Endothelial cell of umbilical vein (primary cell): ENCODE data around the gene TMF1. TPM values are rescaled to one million over a fixed set of nuclear protein-coding genes. Genes with fewer than 3 reads are reported as not detected.

Experiments used
- BruUV-seq: library from RNA; stranded (reverse); fragments of 400-500 nt; replicated peaks from 2 replicates; lab custom pipeline; 2021; lab: Mats Ljungman, UMichigan
- CTCF ChIA-PET: fragments of 300-600, 350-600 bp; sonication (Branson Sonifier 250); formaldehyde crosslinking; loops from one replicate; lab custom pipeline; 2021; ENCODE audit warnings: antibody characterized with exemption, inconsistent platforms; lab: Charles Lee
- POLR2A ChIA-PET: fragments of 300-600, 350-600 bp; sonication (Branson Sonifier 250); formaldehyde crosslinking; loops from one replicate; lab custom pipeline; 2021; ENCODE audit warnings: antibody characterized with exemption, inconsistent platforms; lab: Charles Lee
- DNase-seq: peaks from one replicate; pipeline ENCODE4 v3.0.0-alpha.2; 2011; ENCODE audit warnings: low read depth, low spot score
- FAIRE-seq: peaks from 2 replicates; lab custom pipeline; 2011; peaks lifted over from hg19 to GRCh38; lab: Jason Lieb, UNC
- H2AFZ ChIP-seq: 2 replicates; pipeline ENCODE4 v1.6.0; 2012; ENCODE audit warnings: low read depth, low read length, control low read depth, inconsistent platforms
- H3K27ac ChIP-seq: 2 replicates; pipeline ENCODE4 v1.5.1; 2011; ENCODE audit warnings: low read depth, mild to moderate bottlenecking, control low read depth, low read length, moderate library complexity; ENCODE audit not compliant: insufficient read depth
- H3K27me3 ChIP-seq, 2 experiments: 2 replicates each; pipeline versions ENCODE4 v1.6.0 to v1.6.1; 2011; ENCODE audit warnings: low read length in 2 of 2, mixed read lengths in 1 of 2; ENCODE audit not compliant: control insufficient read depth in 2 of 2, insufficient read depth in 2 of 2
- H3K36me3 ChIP-seq, 2 experiments: 2 replicates in 1 of 2; 3 replicates in 1 of 2; pipeline ENCODE4 v1.5.1; 2011; ENCODE audit warnings: low read length in 2 of 2, mild to moderate bottlenecking in 1 of 2, moderate library complexity in 1 of 2; ENCODE audit not compliant: control insufficient read depth in 2 of 2, insufficient read depth in 2 of 2; ENCODE audit errors: extremely low read depth in 1 of 2
- H3K4me1 ChIP-seq: 3 replicates; pipeline ENCODE4 v1.5.1; 2011; ENCODE audit warnings: mild to moderate bottlenecking, low read length; ENCODE audit not compliant: control insufficient read depth, insufficient read depth; ENCODE audit errors: extremely low read depth
- H3K4me2 ChIP-seq: 2 replicates; pipeline ENCODE4 v1.6.1; 2011; ENCODE audit warnings: low read length, control low read depth, mixed read lengths; ENCODE audit not compliant: insufficient read depth
- H3K4me3 ChIP-seq, 3 experiments: fragments of 200-600 bp in 1 of 3; sonication (generic), shearing (Covaris generic) in 1 of 3; replicated peaks in 1 of 3; 2 replicates each; pipeline ENCODE4 v1.5.1; 2011 to 2016; ENCODE audit warnings: control low read depth in 3 of 3, low read length in 3 of 3, mild to moderate bottlenecking in 2 of 3, inconsistent platforms in 1 of 3, low read depth in 1 of 3, moderate library complexity in 1 of 3; ENCODE audit not compliant: insufficient read depth in 1 of 3
- H3K79me2 ChIP-seq: 2 replicates; pipeline ENCODE4 v1.6.0; 2012; ENCODE audit warnings: low read length, inconsistent platforms; ENCODE audit not compliant: control insufficient read depth, insufficient read depth
- H3K9ac ChIP-seq: replicated peaks from 2 replicates; pipeline ENCODE3; 2011; ENCODE audit warnings: low read length, control low read depth; ENCODE audit not compliant: insufficient read depth; ENCODE audit errors: extremely low read depth
- H3K9me1 ChIP-seq: replicated peaks from 3 replicates; pipeline ENCODE4 v1.6.0; 2011; ENCODE audit warnings: mild to moderate bottlenecking, low read length; ENCODE audit not compliant: control insufficient read depth, insufficient read depth; ENCODE audit errors: extremely low read depth
- H3K9me3 ChIP-seq: replicated peaks from 2 replicates; pipeline ENCODE4 v1.5.1; 2012; ENCODE audit warnings: low read length, inconsistent platforms; ENCODE audit not compliant: control insufficient read depth, insufficient read depth
- H4K20me1 ChIP-seq: replicated peaks from 2 replicates; pipeline ENCODE3; 2011; ENCODE audit warnings: mild to moderate bottlenecking, low read length; ENCODE audit not compliant: control insufficient read depth, insufficient read depth; ENCODE audit errors: extremely low read depth
- EZH2 ChIP-seq: IDR thresholded peaks from 2 replicates; pipeline ENCODE4 v1.6.1; 2012; ENCODE audit warnings: borderline replicate concordance, low read depth, mild to moderate bottlenecking, moderate library complexity, low read length, inconsistent platforms; ENCODE audit not compliant: severe bottlenecking
- FOS ChIP-seq: IDR thresholded peaks from 2 replicates; pipeline ENCODE4 v1.6.1; 2011; ENCODE audit warnings: mild to moderate bottlenecking, low read length, moderate library complexity, borderline replicate concordance; ENCODE audit not compliant: insufficient read depth
- GATA2 ChIP-seq: IDR thresholded peaks from 2 replicates; pipeline ENCODE4 v1.7.0; 2011; ENCODE audit warnings: low read depth, mild to moderate bottlenecking, moderate library complexity, mixed read lengths, low read length; ENCODE audit not compliant: insufficient read length, insufficient read depth
- JUN ChIP-seq: IDR thresholded peaks from 2 replicates; pipeline ENCODE4 v1.6.1; 2011; ENCODE audit warnings: borderline replicate concordance, low read depth; ENCODE audit not compliant: insufficient read length, insufficient read depth
- MYC ChIP-seq: IDR thresholded peaks from one replicate; pipeline ENCODE4 v1.6.1; 2011; ENCODE audit warnings: mild to moderate bottlenecking, low read depth, low read length
- POLR2A ChIP-seq: IDR thresholded peaks from 2 replicates; pipeline ENCODE4 v1.6.1; 2012; ENCODE audit warnings: low read depth, mild to moderate bottlenecking, control low read depth, low read length
- POLR2AphosphoS5 ChIP-seq: IDR thresholded peaks from 2 replicates; pipeline ENCODE4 v1.6.1; 2012; ENCODE audit warnings: low read depth, mild to moderate bottlenecking, control low read depth, low read length, moderate library complexity; ENCODE audit not compliant: insufficient read depth
- dilution Hi-C: fragments of 300-500 bp; cut with MboI; formaldehyde crosslinking; loops from one replicate; pipeline ENCODE4 v1.15.0; 2019; ENCODE audit warnings: low sequenced_read_pairs; ENCODE audit not compliant: extremely low pct_ligation_motif_present
- intact Hi-C: fragments of 100-400 bp; cut with micrococcal nuclease; formaldehyde crosslinking; loops from one replicate; pipeline ENCODE4 v1.10.0; 2022
- polyA plus RNA-seq, 4 experiments: library from polyadenylated mRNA; depleted of rRNA in 3 of 4; stranded (reverse) in 3 of 4; unstranded in 1 of 4; fragments of >200 nt; gene quantifications; 2 replicates each; pipeline versions ENCODE4 v1.2.1 to v1.2.3, GENCODE V29; 2011 to 2012; ENCODE audit warnings: missing spikeins in 1 of 4
- total RNA-seq: library from RNA; stranded (reverse); gene quantifications from 2 replicates; pipeline ENCODE4 v1.2.3, GENCODE V29; 2021
- TF ChIP-seq, protein P1 (sequence below): IDR thresholded peaks from 2 replicates; pipeline ENCODE4 v1.6.1; 2011; ENCODE audit not compliant: insufficient read depth, insufficient read length
- TF ChIP-seq, protein P2 (sequence below), 2 donors: IDR thresholded peaks; 1 replicate in 1 of 2; 2 replicates in 1 of 2; pipeline ENCODE4 v1.5.1; 2011; ENCODE audit warnings: low read length in 2 of 2, mild to moderate bottlenecking in 2 of 2, moderate library complexity in 2 of 2, control low read depth in 1 of 2, inconsistent platforms in 1 of 2, low read depth in 1 of 2; ENCODE audit not compliant: insufficient read depth in 1 of 2; ENCODE audit errors: extremely low read depth in 1 of 2

The TMF1 gene
- total and polyA plus RNA-seq, 2 donors (not counting 3 experiments of a cell fraction or from before 2014, with no cell fraction given) = 3.7 to 32.7 TPM

DNA sequence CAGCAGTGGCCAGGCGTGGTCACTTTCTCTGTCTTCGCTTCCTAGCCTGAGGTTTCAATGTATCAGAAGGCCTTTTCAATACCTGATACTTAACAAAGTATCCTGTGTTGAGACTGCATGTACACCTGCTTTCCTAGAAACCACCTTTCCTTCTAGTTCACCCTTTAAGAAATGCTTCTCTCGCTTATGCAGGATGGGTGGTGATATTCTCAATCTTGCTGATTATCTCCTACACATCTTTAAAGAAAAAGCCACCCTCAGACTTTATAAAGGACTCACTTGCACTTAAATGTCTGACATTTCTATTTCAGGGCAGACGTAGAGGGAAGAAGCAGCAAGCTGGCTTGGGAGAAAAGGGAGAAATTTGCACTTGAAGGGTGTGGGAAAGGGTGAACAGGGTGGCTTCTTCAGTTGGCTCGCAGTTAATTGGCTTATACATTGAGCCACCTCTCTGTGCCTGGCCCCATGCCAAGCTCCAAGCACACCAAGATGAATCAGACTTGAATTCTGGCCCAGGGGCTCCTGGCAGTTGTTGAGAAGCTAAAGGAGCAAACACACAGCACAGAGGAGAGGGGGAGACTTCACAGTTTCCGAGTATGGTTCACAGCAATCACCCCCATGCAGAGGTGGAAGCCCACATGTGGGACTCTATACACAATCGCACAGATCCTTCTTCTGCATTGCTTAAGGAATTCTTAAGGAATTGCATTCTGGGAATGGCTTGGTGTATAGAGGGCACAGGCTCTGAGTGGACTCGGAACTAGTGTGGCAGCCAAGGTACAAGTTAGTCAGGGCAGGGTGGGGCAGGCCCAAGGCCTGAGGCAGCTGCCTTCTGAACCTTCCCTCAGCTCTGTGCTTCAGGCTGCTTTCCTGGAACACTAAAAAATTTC is 33.9 kb upstream of the TMF1 start:
- H2AFZ ChIP-seq = peak overlapping the region; percentile 69
- H3K4me1 ChIP-seq = peaks cover 78% of the 10 kb centered on the region
- H3K27ac ChIP-seq = peak overlapping the region; percentile 68
- no TSS peak for BruUV-seq
- no peaks in the 10 kb centered on the region for H3K9me1 ChIP-seq
- ChIA-PET CTCF (interaction anchor here (0.6 to 2.4 kb wide), 6 partner anchors 15 to 687 kb away, joined by 3 to 9 read pairs (median 4); no protein-coding TSS in a partner anchor), POLR2A (interaction anchor here (0.7 to 1.3 kb wide), 3 partner anchors 96 to 1383 kb away, joined by 3 to 6 read pairs (median 4); no protein-coding TSS in a partner anchor)
- H4K20me1 ChIP-seq = no peaks in the 10 kb centered on the region
- peak overlapping the region; percentile 87 for H3K9ac ChIP-seq
- TF ChIP-seq FOS (peak; percentile 54), MYC (no peak), POLR2AphosphoS5 (peak; percentile 82), EZH2 (no peak), POLR2A (no peak), JUN (no peak), GATA2 (peak; percentile 64)
- TF ChIP-seq, protein P1, sequence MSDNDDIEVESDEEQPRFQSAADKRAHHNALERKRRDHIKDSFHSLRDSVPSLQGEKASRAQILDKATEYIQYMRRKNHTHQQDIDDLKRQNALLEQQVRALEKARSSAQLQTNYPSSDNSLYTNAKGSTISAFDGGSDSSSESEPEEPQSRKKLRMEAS = no peak
- TF ChIP-seq, protein P2, sequence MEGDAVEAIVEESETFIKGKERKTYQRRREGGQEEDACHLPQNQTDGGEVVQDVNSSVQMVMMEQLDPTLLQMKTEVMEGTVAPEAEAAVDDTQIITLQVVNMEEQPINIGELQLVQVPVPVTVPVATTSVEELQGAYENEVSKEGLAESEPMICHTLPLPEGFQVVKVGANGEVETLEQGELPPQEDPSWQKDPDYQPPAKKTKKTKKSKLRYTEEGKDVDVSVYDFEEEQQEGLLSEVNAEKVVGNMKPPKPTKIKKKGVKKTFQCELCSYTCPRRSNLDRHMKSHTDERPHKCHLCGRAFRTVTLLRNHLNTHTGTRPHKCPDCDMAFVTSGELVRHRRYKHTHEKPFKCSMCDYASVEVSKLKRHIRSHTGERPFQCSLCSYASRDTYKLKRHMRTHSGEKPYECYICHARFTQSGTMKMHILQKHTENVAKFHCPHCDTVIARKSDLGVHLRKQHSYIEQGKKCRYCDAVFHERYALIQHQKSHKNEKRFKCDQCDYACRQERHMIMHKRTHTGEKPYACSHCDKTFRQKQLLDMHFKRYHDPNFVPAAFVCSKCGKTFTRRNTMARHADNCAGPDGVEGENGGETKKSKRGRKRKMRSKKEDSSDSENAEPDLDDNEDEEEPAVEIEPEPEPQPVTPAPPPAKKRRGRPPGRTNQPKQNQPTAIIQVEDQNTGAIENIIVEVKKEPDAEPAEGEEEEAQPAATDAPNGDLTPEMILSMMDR (IDR thresholded peaks at IDR 0.05; ENCODE audit: extremely low read depth in 1 of 2, insufficient read depth in 1 of 2, low read depth in 1 of 2, low read length in 2 of 2) = no peak
- no peaks in the 10 kb centered on the region for H3K36me3 ChIP-seq
- H3K27me3 ChIP-seq = no peaks in the 10 kb centered on the region
- peak overlapping the region; percentile 77 to 87 (median 80) for H3K4me3 ChIP-seq
- FAIRE-seq (peak; percentile 84), DNase-seq (peak; percentile 96)
- dilution Hi-C loops (no loop called here), intact Hi-C loops (loop anchor here (1.0 to 5.0 kb wide), 4 partner anchors 34 to 267 kb away; partner anchors contain the start of genes EOGT and TMF1)
- H3K9me3 ChIP-seq = no peaks in the 10 kb centered on the region
- H3K4me2 ChIP-seq = peak overlapping the region; percentile 91
- peaks cover 53% of the 10 kb centered on the region for H3K79me2 ChIP-seq
